Esophagus squamous epithelium (tissue), 5 donors: ENCODE measurements around the gene WNT9B. TPM values are rescaled to one million over a fixed set of nuclear protein-coding genes. Genes with fewer than 3 reads are reported as not detected.

ENCODE experiments used
- DNase-seq: peaks from one replicate; lab custom pipeline; 2025; lab: John Stamatoyannopoulos, UW
- H3K27ac ChIP-seq, 4 donors: fragments of 200-600 bp; sonication (generic); one replicate each; pipeline ENCODE4 v1.5.1; 2016 to 2019; ENCODE audit warnings: mild to moderate bottlenecking in 1 of 4
- H3K27me3 ChIP-seq, 4 donors: fragments of 200-600 bp; sonication (generic); 1 replicate in 3 of 4; 2 replicates in 1 of 4; pipeline versions ENCODE4 v1.5.1 to v1.6.0; 2017 to 2021; ENCODE audit warnings: antibody characterized with exemption in 1 of 4
- H3K36me3 ChIP-seq, 3 donors: fragments of 200-600 bp; sonication (generic); one replicate each; pipeline ENCODE4 v1.5.1; 2016 to 2019
- H3K4me1 ChIP-seq, 3 donors: fragments of 200-600 bp; sonication (generic); one replicate each; pipeline ENCODE4 v1.5.1; 2017 to 2019
- H3K4me3 ChIP-seq, 4 donors: fragments of 200-600 bp; sonication (generic); 1 replicate in 3 of 4; 2 replicates in 1 of 4; pipeline ENCODE4 v1.5.1; 2016 to 2019; ENCODE audit warnings: mild to moderate bottlenecking in 2 of 4, moderate library complexity in 1 of 4
- H3K9me3 ChIP-seq, 3 donors: fragments of 200-600 bp; sonication (generic); one replicate each; pipeline ENCODE4 v1.5.1; 2016 to 2019
- CTCF ChIP-seq, 6 experiments: fragments of 450-650 bp in 4 of 6; fragments of 200-600 bp in 2 of 6; sonication (generic) in 2 of 6; IDR thresholded peaks; one replicate each; pipeline ENCODE4 v1.5.1; 2016 to 2019; ENCODE audit warnings: antibody characterized with exemption in 6 of 6, mild to moderate bottlenecking in 4 of 6, moderate library complexity in 4 of 6
- POLR2A ChIP-seq, 4 donors: fragments of 450-650 bp; IDR thresholded peaks; one replicate each; pipeline ENCODE4 v1.6.1; 2017; ENCODE audit warnings: antibody characterized with exemption in 4 of 4, mild to moderate bottlenecking in 4 of 4, moderate library complexity in 3 of 4
- WGBS, 2 donors: methylation state at CpG; one replicate each; pipeline ENCODE4 v1.1.5; 2018; 5-methylcytosine and 5-hydroxymethylcytosine counted together
- intact Hi-C: fragments of 100-400 bp; cut with DNase I; formaldehyde crosslinking; loops from one replicate; pipeline ENCODE4 v1.15.0; 2022
- total RNA-seq, 4 donors: library from RNA; depleted of rRNA; stranded (reverse); fragments of >200 nt; gene quantifications; one replicate each; pipeline ENCODE4 v1.1.0, GENCODE V29; 2016
- donor health status: DM: yes; HTN: yes; CAD: no.

Gene WNT9B
- total RNA-seq, 4 donors from 2014 or later = 0.19 to 0.26 TPM; not detected in 2

- intact Hi-C loops = no loop called here
- peak; percentile 36 for DNase-seq
- Histone ChIP-seq H3K27me3 (no peaks in the 10 kb centered on the region), H3K4me1 (peaks cover 8 to 41% (median 18%) of the 10 kb centered on the region in 3 donors), H3K4me3 (peak within 1 kb of the TSS; percentile 82 to 96 (median 86)), H3K9me3 (no peaks in the 10 kb centered on the region), H3K27ac (peak within 1 kb of the TSS; percentile 91 to 97 (median 94)), H3K36me3 (no peaks in the 10 kb centered on the region)
- WGBS, 2 donors = 0% methylated on average over 24 to 33 of the region's 52 CpGs
- TF ChIP-seq CTCF (IDR thresholded peaks at IDR 0.05) (peak in 1 of 6 experiments; percentile 10), POLR2A (IDR thresholded peaks at IDR 0.05) (peak in 3 of 4 donors; percentile 8 to 77 (median 77))
Measured at GRCh38 chr17:46922804-46923635, 71.6 kb downstream of the WNT9B start, which contains the start of gene GOSR2. Gene GOSR2, plus strand, starts transcription at chr17:46923160. Its CDS starts 33 bp downstream, at chr17:46923193.

- H3K27ac ChIP-seq = no peak overlapping the region
- DNase-seq = no peak
- intact Hi-C loops = no loop called here
- TF ChIP-seq CTCF (IDR thresholded peaks at IDR 0.05) (no peak), POLR2A (IDR thresholded peaks at IDR 0.05) (no peak)
- H3K27me3 ChIP-seq = no peaks in the 10 kb centered on the region
- no peak overlapping the region for H3K4me3 ChIP-seq
- peaks cover 4 to 14% (median 4%) of the 10 kb centered on the region in 3 donors for H3K36me3 ChIP-seq
- H3K9me3 ChIP-seq = no peaks in the 10 kb centered on the region
- peaks cover 8 to 56% (median 18%) of the 10 kb centered on the region in 3 donors for H3K4me1 ChIP-seq
- WGBS, 2 donors = 74 to 77% methylated on average over 5 of the region's 5 CpGs
Measured at GRCh38 chr17:46925185-46925868, 73.9 kb downstream of the WNT9B start.

- Histone ChIP-seq H3K27ac (no peak overlapping the region), H3K27me3 (no peaks in the 10 kb centered on the region), H3K36me3 (peaks cover 21 to 47% (median 23%) of the 10 kb centered on the region in 3 donors), H3K4me1 (peaks cover 7 to 54% (median 18%) of the 10 kb centered on the region in 3 donors), H3K4me3 (no peak overlapping the region), H3K9me3 (no peaks in the 10 kb centered on the region)
- intact Hi-C loops = no loop called here
- WGBS, 2 donors = 77 to 84% methylated on average over 10 of the region's 10 CpGs
- no peak for TF ChIP-seq POLR2A (IDR thresholded peaks at IDR 0.05)
- no peak for TF ChIP-seq CTCF (IDR thresholded peaks at IDR 0.05)
- DNase-seq = no peak
Measured at GRCh38 chr17:46928467-46929261, 77.3 kb downstream of the WNT9B start.

GRCh38 chr17:46929413-46929812 is 78.0 kb downstream of the WNT9B start:
- Histone ChIP-seq H3K4me3 (no peak overlapping the region), H3K36me3 (peaks cover 21 to 55% (median 31%) of the 10 kb centered on the region in 3 donors), H3K9me3 (no peaks in the 10 kb centered on the region), H3K4me1 (peaks cover 0 to 47% (median 10%) of the 10 kb centered on the region in 3 donors), H3K27me3 (no peaks in the 10 kb centered on the region), H3K27ac (no peak overlapping the region)
- 48 to 63% methylated on average over 6 of the region's 6 CpGs for WGBS, 2 donors
- intact Hi-C loops = no loop called here
- TF ChIP-seq POLR2A (IDR thresholded peaks at IDR 0.05) = no peak
- TF ChIP-seq CTCF (IDR thresholded peaks at IDR 0.05) = no peak
- DNase-seq = no peak
